Panc1 (cell line): ENCODE data around the gene DOK6. TPM values are rescaled to one million over a fixed set of nuclear protein-coding genes. Genes with fewer than 3 reads are reported as not detected.

Experiments used
- ATAC-seq: fragments of 200-7000 bp; cut with Tn5 transposase; 2 replicates; pipeline ENCODE4 v1.9.1; 2020; ENCODE audit warnings: mild to moderate bottlenecking, moderate library complexity
- BruUV-seq: library from RNA; stranded (reverse); fragments of 400-500 nt; replicated peaks from 2 replicates; lab custom pipeline; 2021; lab: Mats Ljungman, UMichigan
- CTCF ChIA-PET: fragments of 300-600 bp; sonication (Branson Sonifier 250); formaldehyde crosslinking; loops from one replicate; lab custom pipeline; 2022; ENCODE audit warnings: antibody characterized with exemption; lab: Charles Lee
- POLR2A ChIA-PET: fragments of 300-600 bp; sonication (Branson Sonifier 250); formaldehyde crosslinking; loops from one replicate; lab custom pipeline; 2022; ENCODE audit warnings: antibody characterized with exemption; lab: Charles Lee
- DNase-seq: peaks from one replicate; pipeline ENCODE4 v3.0.0-alpha.2; 2010; ENCODE audit warnings: low read depth, low spot score
- H3K27ac ChIP-seq: 2 replicates; pipeline ENCODE4 v1.5.1; 2011; ENCODE audit warnings: mild to moderate bottlenecking, low read length, inconsistent platforms
- H3K27me3 ChIP-seq: fragments of 200-500 bp; sonication (Bioruptor generic); 2 replicates; pipeline ENCODE4 v1.6.0; 2014; ENCODE audit warnings: low read length, inconsistent platforms; ENCODE audit not compliant: control insufficient read depth, insufficient read depth
- H3K36me3 ChIP-seq: fragments of 200-500 bp; sonication (Bioruptor generic); 2 replicates; pipeline ENCODE4 v1.5.1; 2014; ENCODE audit warnings: inconsistent platforms, mild to moderate bottlenecking, low read length, moderate library complexity; ENCODE audit not compliant: control insufficient read depth, insufficient read depth
- H3K4me1 ChIP-seq: 2 replicates; pipeline ENCODE4 v1.5.1; 2011; ENCODE audit warnings: inconsistent platforms, mild to moderate bottlenecking, low read length, moderate library complexity; ENCODE audit not compliant: control insufficient read depth, insufficient read depth
- H3K4me3 ChIP-seq, 2 experiments: 2 replicates each; pipeline ENCODE4 v1.5.1; 2011 to 2012; ENCODE audit warnings: low read depth in 2 of 2, low read length in 2 of 2, mild to moderate bottlenecking in 2 of 2, inconsistent platforms in 1 of 2, moderate library complexity in 1 of 2
- H3K9me3 ChIP-seq: fragments of 200-500 bp; sonication (Bioruptor generic); 2 replicates; pipeline ENCODE4 v1.5.1; 2014; ENCODE audit warnings: low read depth, mild to moderate bottlenecking, inconsistent platforms, low read length, moderate library complexity; ENCODE audit not compliant: control insufficient read depth, insufficient read depth
- CTCF ChIP-seq: fragments of 450-650 bp; IDR thresholded peaks from 2 replicates; pipeline ENCODE4 v1.5.1; 2017; ENCODE audit warnings: mild to moderate bottlenecking
- POLR2AphosphoS5 ChIP-seq: IDR thresholded peaks from 2 replicates; pipeline ENCODE4 v1.6.1; 2012; ENCODE audit warnings: mild to moderate bottlenecking, low read depth, low read length, moderate library complexity
- REST ChIP-seq, 2 experiments: IDR thresholded peaks; 2 replicates each; pipeline ENCODE4 v1.6.1; 2011 to 2012; ENCODE audit warnings: low read depth in 2 of 2, control low read depth in 1 of 2, low read length in 1 of 2, mild to moderate bottlenecking in 1 of 2, moderate library complexity in 1 of 2; ENCODE audit not compliant: insufficient read depth in 1 of 2
- SIN3A ChIP-seq: IDR thresholded peaks from 2 replicates; pipeline ENCODE4 v1.6.1; 2012; ENCODE audit warnings: low read depth, mild to moderate bottlenecking, low read length, moderate library complexity, borderline replicate concordance; ENCODE audit not compliant: insufficient read depth
- TCF7L2 ChIP-seq: IDR thresholded peaks from 2 replicates; pipeline ENCODE4 v1.6.1; 2011; ENCODE audit warnings: mild to moderate bottlenecking, low read depth, low read length, inconsistent platforms
- in situ Hi-C: cut with HindIII; loops from 2 replicates; pipeline ENCODE4 v1.10.0; 2016; ENCODE audit warnings: low sequenced_read_pairs, low pct_unique_long_range_greater_than_20kb
- intact Hi-C: fragments of 100-400 bp; cut with micrococcal nuclease; formaldehyde crosslinking; loops from one replicate; pipeline ENCODE4 v1.10.0; 2022; ENCODE audit not compliant: unreplicated experiment
- total RNA-seq: library from RNA; stranded (reverse); gene quantifications from one replicate; pipeline ENCODE4 v1.2.1, GENCODE V29; 2021; ENCODE audit not compliant: unreplicated experiment

The DOK6 gene
- total RNA-seq, 1 experiment from 2014 or later = not detected

GRCh38 chr18:69697069-69697468, 296.4 kb downstream of the DOK6 start:
- H3K9me3 ChIP-seq = no peaks in the 10 kb centered on the region
- DNase-seq = no peak
- no peak overlapping the region for H3K4me3 ChIP-seq
- H3K27ac ChIP-seq = no peak overlapping the region
- in situ Hi-C loops (no loop called here), intact Hi-C loops (no loop called here)
- POLR2A ChIA-PET = no interaction called here
- no peaks in the 10 kb centered on the region for H3K4me1 ChIP-seq
- BruUV-seq = no TSS peak
- CTCF ChIA-PET = no interaction called here
- H3K27me3 ChIP-seq = no peaks in the 10 kb centered on the region
- no peak for TF ChIP-seq TCF7L2
- TF ChIP-seq POLR2AphosphoS5 = no peak
- no peak for TF ChIP-seq CTCF
- no peak for TF ChIP-seq SIN3A
- no peak for TF ChIP-seq REST (IDR thresholded peaks at IDR 0.05; ENCODE audit: insufficient read depth in 1 of 2, low read depth in 2 of 2, low read length in 1 of 2)
- ATAC-seq = no peak
- no peaks in the 10 kb centered on the region for H3K36me3 ChIP-seq

GRCh38 chr18:69697689-69698088, 297.0 kb downstream of the DOK6 start:
- H3K9me3 ChIP-seq = no peaks in the 10 kb centered on the region
- H3K4me1 ChIP-seq = no peaks in the 10 kb centered on the region
- no peaks in the 10 kb centered on the region for H3K27me3 ChIP-seq
- intact Hi-C loops (no loop called here), in situ Hi-C loops (no loop called here)
- no peak overlapping the region for H3K27ac ChIP-seq
- DNase-seq = no peak
- no peak overlapping the region for H3K4me3 ChIP-seq
- ChIA-PET CTCF (no interaction called here), POLR2A (no interaction called here)
- no peaks in the 10 kb centered on the region for H3K36me3 ChIP-seq
- BruUV-seq = no TSS peak
- TF ChIP-seq TCF7L2 (no peak), REST (IDR thresholded peaks at IDR 0.05; ENCODE audit: insufficient read depth in 1 of 2, low read depth in 2 of 2, low read length in 1 of 2) (no peak), SIN3A (no peak), CTCF (no peak), POLR2AphosphoS5 (no peak)
- ATAC-seq = no peak
